ENCODE results near the gene SLC22A2.

The SLC22A2 gene

DNA sequence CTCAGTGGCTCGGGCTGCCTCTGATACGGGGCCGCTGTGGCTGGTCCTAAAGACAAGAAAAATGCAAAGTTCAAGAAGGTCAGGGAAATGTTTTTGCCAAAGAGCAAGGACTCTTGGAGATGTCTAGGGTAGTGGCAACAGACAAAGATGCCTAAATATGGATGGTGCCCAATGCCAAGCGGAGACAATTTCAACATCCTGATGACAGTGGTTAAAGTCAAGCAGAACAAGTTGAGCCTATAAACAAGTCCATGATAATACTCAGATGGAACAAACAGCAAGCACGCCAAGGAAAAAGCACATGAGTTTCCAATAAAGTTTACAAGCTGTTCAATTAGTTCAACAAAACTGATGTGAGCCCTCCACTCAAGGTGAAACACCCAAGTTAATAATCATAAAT is 85.9 kb downstream of the SLC22A2 start:
- in situ Hi-C loops (cut with MboI; ENCODE audit: low sequenced_read_pairs) = no loop called here

DNA sequence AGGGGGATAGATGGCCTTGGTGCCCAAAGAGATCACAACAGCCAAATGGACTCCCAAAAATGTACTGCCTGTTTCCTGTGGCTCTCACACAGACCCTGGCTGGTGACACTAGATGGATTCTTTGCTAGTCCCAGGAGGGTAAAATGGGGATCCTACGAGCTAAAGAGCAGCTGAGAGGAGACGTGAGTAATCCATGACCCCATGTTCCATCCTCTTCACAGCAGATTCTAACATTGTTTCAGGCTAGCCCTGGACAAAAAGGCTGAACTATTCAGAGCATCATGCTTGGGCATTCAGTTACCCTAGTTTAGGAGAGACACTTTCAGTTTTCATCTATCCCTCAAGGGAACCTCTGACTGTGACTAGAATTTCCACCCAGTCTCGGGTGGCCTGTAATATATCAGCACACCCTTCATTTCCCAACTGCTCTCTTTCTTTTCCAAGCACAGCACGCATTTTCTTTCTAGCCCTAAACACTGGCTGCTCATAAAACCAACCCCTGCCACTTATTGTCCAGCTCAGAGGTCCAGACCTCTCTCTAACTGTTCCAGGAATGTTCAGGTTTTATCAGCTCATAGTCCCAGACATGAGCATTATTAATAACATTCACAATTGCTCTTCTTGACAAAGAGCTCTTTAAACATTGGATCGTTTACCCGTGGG is 88.5 kb downstream of the SLC22A2 start:
- in situ Hi-C loops (cut with MboI; ENCODE audit: low sequenced_read_pairs) = no loop called here

DNA sequence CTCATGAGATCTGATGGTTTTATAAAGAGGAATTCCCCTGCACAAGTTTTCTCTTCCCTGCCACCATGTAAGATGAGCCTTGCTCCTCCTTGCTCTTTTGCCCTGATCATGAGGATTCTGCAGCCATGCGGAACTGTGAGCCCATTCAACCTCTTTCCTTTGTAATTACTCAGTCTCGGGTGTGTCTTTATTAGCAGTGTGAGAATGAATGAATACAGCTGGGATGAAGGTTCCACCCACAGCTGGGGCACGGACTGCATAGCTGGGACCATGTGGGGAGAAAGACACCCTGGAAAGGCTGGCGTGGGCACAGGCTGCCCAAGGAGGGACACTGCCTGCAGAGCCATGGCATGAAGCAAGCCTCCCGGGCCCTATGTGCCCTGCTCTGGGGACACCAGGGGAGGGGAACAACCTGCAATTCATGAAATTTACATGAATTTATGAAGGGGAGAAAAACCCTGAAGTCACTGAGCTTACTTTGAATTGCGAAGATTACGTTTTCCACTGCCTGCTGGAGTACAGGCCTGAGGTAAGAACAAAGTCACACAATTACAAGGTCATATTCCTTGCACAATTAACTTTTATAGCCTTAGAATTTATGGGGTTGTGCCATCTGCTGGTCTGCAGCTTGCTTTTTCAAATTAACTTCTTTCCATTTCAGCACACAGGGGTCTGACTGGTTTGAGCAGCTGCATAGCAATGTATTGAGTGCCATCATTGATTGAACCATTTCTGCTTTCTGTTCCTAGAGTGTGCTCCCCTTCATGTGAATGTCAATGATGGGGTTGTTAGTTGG is 90.8 kb downstream of the SLC22A2 start:
- in situ Hi-C loops (cut with MboI; ENCODE audit: low sequenced_read_pairs) = no loop called here

Data from HL-60/S4 treated with retinoic acid at 250 ng/mL for 4 days and 3 days (cell line).